NCI-H1436 (cell line): Measurements from ENCODE around the gene HEXIM2.

ENCODE experiments used
- DNase-seq: peaks from one replicate; lab custom pipeline; 2025; lab: John Stamatoyannopoulos, UW

The HEXIM2 gene

DNA sequence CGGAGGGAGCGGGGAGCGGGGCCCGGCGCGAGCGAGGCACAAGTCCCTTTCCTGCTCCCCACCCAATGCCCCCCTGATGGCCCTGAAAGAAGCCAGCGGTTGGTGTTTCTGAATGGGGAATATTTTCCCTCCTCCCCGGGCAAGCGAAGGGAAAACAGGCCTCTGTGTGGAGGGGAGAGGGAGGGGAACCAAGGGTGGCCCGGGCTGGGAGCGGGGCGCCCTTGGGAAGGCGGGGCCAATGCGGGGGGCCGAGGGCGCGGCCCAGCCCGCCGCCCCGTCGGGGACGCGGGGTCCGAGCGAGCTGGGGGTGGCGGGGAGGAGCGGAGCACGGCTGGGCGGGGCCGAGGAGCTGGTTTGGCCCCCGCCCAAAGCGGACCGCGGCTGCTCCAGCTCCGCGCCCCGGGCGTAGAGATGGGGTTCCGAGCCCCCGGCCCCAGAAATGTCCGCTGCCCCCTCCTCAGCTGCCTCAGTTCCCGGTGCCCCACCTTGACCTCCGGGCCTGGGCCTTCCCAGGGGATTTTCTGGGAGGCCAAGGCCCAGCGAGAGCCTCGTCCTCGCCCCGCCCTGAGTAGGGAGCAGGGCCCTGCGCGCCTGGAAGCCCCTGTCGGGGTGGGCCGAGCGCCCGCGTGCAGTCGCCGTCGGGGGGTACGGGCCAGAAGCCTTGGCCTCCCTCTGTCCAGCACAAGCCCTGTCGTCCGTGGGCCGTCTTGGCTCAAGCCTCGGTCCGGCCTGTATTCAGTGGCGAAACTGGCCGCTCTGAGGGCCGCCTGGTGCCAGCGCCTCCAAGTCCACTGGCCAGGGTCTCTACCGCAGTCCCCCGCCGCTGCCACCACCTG is 17.3 kb upstream of the HEXIM2 start:
- DNase-seq, result no peak

DNA sequence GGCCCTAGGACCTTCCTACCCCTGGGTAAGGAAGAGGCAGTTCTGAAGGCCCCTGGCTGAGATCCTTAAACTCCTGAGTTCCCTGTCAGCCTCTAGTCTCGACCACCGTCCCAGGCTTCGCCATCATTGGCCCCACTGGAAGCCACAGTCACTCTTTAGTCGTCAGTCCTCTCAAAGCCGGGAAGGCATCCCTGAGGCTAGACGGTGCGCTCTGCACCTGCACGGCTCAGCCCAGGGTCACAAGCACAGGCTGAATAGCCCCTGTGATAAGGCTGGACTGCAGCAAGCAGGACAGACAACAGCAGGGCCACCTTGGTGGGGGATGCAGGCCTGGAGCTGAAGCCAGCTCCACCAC is 16.7 kb upstream of the HEXIM2 start:
- DNase-seq, result no peak

DNA sequence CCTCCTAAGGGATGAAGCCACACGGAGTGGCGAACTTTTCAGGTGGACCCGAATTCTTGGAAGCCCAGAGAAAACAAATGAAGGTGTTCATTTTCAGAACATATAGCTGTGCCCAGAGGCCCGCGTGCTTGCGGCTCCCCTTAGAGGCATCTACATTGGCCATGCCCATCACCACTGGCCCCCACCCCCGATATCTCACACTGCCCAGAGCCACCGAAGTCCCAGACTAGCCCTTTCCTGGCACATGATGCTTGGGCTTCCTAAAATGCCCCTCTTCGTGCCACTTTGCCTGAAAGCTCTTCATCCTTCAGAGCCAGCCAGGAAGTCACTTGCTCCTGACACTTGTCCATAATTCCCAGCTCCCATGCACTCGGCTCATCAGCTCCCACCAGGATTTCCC is 15.5 kb upstream of the HEXIM2 start:
- DNase-seq, result no peak

DNA sequence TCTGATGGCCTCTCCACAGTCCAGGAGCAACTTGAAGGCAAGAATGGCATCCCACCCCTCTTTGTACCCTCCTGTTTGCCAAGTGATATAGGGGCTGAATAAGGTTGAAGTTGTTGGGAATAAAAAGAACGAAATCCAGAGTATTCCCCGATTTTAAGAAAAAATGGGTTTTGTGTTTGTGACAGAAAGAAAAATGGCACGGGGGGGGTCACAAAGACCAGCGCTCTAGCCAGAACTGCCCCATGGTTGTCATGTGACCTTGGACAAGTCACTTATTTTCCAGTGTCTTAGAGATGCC is 15.1 kb upstream of the HEXIM2 start:
- DNase-seq, result no peak

DNA sequence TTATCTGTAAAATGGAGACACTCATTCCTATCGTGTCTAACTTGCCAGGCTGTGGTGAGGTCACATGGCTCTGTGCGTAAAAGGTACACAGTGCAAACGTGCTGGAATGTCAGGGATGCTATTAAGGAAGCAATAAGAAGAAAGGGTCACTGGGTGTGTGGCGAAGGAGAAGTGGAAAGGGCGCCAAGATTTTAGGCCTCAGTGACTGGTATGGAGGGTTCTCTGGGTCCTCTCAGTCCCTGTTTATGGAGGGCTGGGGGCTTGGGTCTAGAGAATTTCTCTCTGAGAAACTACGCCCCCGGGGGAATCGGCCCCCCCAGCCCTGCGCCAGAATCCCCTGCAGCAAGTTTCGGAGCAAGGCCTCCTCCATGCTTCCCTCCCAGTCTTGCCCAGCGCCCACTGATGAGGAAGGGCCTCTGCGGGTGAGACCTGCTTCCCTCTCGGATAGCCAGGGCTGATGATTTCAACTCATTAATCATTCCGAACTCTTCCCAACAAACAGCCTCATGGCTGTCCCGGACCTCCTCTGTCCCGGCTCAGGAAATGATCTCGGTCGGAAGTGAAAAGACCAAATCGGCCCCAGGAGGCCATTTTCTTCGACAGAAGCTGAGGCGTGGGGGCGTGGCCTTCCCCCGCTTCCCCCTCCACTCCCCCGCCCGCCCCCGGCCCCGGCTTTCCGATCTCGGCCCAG is 14.6 kb upstream of the HEXIM2 start:
- DNase-seq, result peak; percentile 94

DNA sequence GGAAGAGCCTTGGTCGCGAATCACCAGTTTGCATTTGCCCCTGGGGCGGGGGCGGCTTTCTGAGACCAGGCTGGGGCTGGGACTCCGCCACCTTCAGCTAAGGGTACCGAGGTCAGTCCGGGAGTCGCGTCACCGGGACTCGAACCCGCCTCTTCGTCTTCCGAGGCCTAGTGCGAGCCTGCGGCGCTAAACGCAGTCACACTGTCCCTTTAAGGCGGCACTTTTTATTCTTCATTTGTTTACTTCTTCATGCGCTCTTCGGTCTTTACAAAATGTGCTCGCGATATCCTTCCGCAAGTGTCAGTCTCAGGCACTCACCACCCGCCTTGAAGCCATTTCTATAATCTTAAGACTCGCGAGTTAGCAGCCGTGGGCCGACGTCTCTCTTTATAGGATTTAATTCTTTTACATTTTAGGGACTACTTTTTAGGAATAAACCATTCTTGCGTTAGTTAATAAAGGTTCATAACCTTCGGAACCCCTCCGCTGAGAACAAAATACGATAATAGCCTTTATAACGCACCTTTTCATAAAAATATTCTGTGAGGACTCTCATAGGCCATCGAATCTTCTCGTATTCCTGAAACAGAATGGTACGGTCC is 14.0 kb upstream of the HEXIM2 start:
- peak; percentile 95 for DNase-seq

DNA sequence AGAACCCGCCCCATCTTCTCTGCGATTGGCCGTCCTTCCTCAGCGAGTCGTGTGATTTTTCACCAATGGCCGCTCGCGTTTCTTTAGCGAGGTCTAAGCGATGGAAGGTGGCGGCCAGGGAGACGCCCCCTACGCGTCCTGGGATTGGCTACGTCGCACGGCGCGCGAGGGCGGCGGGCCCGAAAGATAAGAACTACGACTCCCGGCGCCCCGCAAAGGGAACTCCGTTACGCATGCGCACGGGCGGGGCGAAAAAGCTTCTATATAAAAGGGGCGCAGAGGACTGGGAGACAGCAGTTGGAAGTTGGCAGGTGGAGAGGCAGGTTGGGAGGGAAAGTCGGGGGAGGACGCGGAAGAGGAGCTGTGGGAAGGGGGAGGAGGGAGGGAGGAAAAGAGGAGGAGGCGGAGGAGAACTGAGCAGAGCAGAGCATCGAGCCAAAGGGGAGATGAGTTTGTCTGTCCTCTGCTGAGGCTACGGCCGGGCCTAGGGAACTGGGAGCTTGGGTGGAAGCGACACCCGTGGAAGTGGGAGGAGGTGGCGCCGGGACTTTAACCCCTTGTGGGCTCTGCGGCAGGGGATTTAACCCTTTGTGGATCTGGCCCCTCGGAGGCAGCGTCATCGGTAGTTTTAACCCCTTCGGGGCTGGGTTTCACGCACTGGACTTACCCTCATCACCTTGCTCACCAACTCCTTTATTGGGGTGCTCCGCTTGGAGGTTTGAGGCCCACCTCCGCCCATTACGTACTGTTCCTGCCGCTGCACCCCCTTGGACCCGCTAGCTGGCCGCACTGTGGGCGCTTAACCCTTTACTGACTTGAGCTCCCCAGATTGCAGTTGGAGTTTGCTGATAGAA is 13.3 kb upstream of the HEXIM2 start, which contains the start of gene HEXIM1:
Gene HEXIM1 (plus strand): TSS at position 293 of the 854 bp plus-strand sequence. CDS start 716 bp downstream, outside the sequence.
- peak; percentile 100 for DNase-seq

DNA sequence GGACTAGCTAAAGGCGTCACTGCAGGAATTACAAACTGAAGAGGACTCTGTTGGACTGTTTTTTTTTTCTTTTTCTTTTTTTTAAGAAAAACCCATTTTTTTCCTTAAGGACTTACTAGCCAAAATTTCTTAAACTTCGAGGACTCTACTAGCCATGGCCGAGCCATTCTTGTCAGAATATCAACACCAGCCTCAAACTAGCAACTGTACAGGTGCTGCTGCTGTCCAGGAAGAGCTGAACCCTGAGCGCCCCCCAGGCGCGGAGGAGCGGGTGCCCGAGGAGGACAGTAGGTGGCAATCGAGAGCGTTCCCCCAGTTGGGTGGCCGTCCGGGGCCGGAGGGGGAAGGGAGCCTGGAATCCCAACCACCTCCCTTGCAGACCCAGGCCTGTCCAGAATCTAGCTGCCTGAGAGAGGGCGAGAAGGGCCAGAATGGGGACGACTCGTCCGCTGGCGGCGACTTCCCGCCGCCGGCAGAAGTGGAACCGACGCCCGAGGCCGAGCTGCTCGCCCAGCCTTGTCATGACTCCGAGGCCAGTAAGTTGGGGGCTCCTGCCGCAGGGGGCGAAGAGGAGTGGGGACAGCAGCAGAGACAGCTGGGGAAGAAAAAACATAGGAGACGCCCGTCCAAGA is 12.5 kb upstream of the HEXIM2 start:
- peak; percentile 70 for DNase-seq

DNA sequence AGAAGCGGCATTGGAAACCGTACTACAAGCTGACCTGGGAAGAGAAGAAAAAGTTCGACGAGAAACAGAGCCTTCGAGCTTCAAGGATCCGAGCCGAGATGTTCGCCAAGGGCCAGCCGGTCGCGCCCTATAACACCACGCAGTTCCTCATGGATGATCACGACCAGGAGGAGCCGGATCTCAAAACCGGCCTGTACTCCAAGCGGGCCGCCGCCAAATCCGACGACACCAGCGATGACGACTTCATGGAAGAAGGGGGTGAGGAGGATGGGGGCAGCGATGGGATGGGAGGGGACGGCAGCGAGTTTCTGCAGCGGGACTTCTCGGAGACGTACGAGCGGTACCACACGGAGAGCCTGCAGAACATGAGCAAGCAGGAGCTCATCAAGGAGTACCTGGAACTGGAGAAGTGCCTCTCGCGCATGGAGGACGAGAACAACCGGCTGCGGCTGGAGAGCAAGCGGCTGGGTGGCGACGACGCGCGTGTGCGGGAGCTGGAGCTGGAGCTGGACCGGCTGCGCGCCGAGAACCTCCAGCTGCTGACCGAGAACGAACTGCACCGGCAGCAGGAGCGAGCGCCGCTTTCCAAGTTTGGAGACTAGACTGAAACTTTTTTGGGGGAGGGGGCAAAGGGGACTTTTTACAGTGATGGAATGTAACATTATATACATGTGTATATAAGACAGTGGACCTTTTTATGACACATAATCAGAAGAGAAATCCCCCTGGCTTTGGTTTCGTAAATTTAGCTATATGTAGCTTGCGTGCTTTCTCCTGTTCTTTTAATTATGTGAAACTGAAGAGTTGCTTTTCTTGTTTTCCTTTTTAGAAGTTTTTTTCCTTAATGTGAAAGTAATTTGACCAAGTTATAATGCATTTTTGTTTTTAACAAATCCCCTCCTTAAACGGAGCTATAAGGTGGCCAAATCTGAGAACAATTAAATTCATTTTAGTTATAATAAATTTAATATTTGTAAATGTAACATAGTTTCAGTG is 11.7 kb upstream of the HEXIM2 start:
- DNase-seq, result peak; percentile 26

DNA sequence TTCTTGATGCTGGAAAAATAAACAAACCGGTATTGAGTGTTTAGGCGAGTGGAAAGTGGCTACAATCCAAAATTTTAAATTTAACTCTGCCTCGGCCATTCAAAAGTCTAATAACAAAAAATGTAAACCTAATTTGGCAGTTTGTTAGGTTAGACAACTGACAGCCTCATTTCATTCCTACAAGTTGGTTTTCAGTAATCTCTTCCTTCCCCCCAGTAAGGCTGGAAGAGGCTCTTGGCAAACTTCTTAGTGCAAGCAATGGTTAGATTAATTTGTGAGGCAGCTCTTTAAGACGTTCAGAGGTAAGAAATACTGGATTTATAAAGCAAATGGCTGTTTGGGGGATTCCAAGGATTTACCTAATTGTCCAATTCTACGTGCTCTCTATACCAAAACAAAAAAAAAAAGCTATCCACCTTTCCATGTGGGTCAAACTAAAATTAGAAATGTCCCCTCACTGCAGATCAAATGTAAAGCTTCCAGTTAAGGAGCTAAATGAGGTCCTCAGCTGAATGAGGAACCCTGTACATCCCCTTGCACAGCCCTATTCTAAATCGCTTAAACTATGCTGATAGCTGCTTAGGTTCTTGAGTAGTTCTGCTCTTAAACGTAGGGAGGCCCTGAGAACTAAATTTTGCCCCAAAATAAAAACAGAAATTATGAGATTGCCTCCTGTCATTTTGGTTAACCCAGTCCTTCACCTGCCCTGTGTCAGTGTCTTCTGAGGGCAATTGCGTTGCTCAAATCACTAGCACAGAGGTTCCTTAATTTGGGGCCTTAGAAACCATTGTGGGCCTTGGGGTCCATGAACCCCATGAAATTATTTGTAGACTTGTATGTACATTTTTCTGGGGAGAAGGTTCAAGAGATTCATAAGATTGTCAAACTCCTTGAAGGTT is 10.5 kb upstream of the HEXIM2 start:
- peak; percentile 24 for DNase-seq

DNA sequence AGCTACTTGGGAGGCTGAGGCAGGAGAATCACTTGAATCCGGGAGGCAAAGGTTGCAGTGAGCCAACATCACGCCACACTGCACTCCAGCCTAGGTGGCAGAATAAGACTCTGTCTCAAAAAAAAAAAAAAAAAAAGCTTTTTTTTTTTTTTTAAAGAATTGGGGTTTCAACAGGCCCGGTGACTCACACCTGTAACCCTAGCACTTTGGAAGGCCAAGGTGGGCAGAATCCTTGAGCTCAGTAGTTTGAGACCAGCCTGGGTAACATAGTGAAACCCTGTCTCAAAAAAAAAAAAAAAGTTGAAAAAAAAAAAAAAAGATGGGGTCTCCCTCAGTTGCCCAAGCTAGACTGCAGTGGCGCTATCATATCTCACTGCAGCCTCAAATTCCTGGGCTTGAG is 6.6 kb upstream of the HEXIM2 start:
- DNase-seq, result no peak

DNA sequence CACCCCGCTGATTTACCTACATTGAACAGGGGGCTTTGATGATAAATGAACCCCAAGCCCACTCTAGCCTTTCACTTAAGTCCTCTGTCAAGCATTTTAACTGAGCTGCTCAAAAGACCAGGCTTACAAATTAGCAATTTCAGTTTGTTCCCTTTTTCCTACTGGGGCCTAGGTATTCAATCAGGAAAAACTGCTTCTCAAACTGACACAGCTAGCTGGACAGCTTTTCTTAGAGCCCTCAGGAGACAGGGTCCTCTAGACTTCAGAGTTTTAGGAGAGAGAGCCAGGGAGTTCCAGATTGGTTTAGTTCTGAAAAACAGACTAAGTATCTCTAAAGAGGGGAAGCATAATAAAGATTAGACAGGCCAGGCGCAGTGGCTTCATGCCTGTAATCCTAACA is 6.2 kb upstream of the HEXIM2 start:
- no peak for DNase-seq

DNA sequence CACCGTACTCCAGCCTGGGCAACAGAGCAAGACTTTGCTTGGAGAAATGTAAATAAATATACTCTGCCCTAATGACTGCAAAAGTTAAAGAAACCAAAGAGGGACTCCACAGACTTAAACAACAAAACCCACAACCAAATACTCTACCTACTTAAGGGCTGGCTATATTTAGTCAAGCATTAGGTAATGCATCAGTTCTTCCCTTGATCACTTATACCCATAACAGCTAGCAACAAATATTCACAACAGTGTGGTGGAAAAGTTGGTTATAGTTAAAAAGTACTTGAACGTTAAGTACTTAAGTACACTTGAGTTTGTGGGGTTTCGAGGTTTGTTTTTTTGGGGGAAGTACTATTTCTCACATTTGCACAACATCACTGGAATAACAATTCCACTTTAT is 5.4 kb upstream of the HEXIM2 start:
- no peak for DNase-seq

DNA sequence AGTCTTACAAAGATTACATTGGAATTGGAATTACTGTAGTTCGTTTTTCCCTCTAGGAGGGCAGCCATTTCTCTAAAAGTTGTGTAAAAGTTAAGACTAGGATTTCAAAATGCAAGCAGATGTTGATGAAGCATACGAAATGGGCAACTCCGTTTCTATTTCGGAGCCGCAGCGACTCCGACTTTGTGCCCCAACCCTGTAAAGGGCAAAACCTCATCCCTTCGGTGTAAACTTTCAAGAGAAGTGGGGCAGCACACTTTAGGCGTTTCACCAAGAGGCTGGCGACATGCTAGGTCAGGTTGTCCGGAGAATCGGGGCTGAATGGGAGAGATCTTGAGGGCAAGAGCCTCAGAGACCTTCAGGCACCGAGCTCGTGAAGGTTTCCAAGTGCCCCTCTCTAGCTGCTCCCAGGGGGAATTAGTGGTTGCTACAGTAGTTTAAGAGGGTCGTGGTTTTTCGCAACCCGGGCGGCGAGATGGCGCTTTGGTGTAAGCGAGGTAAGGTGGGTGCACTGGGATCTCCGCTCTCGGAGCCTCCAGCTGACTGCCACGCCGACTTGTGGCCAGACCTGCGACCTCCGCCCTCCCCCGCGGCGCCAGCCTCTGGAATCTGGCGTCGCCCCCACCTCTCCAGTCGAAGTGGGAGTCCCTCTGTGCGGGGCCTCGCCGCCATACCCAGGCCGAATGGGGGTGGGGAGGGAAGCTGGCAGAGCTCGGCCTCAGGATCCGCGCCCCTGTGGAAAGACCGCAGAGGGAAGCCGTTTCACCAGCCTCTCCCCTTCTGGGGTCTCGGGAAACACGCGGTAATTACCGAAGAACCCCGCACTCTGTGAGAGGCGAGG is 1.0 kb upstream of the HEXIM2 start:
- DNase-seq, result peak; percentile 79

DNA sequence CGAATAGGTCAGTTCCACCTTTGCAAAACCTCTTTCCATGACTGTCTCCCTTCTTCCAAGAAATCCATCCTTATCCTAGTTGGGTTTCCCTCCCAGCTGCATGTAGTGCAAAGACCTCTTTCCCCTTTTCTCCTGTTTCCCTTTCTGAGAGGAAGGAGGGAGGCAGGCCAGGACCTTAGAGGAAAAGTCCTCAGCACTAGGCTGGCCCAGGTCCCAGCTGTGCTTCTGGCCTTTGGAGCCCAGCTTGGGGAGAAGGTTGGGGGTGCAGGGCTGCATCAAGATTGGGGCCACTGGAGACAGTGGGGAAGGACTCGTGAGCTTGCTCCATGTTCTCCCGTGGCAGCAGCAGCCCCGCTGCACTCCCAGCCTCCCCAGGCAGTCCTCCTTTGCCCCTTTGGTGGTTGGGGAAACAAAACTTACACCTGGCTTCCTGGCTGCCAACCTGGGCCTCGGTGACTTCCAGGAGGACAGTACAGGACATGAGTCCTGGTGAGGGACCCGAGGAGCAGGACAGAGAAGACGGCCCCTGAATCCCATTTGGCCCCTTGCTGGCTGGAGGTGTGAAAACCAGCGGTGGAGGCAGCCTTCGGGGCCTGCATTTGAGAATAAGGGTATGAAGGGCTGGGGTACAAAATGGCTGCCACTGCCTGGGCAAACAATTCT is 481 bp downstream of the HEXIM2 start:
- no peak for DNase-seq

DNA sequence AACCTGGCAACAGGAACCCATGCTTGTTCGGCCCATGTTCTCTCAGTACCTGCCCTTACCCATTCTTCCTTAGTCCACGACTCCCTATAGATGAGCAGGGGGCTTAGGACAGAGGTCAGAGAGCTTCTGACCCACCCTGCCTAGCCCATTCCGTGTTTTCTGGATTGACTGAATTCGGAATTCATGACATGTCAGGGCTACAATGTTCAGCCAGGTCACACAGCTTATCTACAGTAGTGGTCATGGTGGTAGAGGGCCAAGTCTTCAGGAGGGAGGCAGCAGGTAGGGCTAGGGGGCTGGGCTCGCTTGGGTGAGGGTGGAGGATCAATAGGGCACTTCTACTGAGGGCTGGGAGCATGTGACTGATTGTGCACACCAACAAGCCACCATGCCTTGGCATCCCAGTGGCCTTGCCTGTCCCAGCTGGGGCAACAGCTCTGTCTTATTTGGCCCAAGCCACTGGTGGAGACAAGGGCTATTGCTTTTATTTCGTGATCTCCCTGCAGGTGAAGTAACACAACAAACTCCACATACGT is 3.1 kb downstream of the HEXIM2 start:
- no peak for DNase-seq

DNA sequence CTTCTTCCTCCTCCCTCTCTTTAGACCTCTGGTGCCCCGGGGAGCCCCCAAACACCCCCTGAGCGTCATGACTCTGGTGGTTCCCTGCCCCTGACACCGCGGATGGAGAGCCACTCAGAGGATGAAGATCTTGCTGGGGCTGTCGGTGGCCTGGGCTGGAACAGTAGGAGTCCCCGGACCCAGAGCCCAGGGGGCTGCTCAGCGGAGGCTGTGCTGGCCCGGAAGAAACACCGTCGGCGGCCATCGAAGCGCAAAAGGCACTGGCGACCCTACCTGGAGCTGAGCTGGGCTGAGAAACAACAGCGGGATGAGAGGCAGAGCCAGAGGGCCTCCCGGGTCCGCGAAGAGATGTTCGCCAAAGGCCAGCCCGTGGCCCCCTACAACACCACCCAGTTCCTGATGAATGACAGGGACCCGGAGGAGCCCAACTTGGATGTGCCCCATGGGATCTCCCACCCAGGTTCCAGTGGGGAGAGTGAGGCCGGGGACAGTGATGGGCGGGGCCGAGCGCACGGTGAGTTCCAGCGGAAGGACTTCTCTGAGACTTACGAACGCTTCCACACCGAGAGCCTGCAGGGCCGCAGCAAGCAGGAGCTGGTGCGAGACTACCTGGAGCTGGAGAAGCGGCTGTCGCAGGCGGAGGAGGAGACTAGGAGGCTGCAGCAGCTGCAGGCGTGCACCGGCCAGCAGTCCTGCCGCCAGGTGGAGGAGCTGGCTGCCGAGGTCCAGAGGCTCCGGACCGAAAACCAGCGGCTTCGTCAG is 7.5 kb downstream of the HEXIM2 start:
- no peak for DNase-seq
